NOMO-1 treated with dmso at 0.1 percent for 144 hours (cell line): ENCODE measurements around the gene UBD.
A peak's percentile ranks its signal among the peaks of the same experiment; 100 is the strongest.

Source experiments
- DNase-seq: peaks from one replicate; lab custom pipeline; 2025; ENCODE audit not compliant: unreplicated experiment; lab: John Stamatoyannopoulos, UW

The UBD gene

GRCh38 chr6:29561606-29562181, 2.2 kb upstream of the UBD start:
- DNase-seq, result no peak

DNA sequence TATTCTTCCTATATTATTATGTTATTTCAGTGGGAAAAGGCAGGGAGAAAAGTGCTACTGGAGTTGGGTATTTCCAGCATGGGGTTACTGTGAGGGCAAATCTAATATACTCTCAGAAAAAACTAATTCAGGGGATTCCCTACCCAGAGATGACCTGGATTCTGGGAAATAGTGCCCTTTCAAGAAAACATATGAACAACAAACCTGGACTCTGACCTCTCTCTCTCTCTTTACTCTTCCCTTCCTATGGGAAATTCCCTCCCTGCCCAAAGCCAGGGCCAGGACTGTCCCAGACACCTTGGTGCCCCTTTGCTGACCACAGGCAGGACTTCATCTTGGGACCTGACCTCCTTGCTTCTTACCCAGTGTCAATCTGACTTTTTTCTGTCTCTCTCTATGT, 1.6 kb upstream of the UBD start:
- DNase-seq, result no peak

DNA sequence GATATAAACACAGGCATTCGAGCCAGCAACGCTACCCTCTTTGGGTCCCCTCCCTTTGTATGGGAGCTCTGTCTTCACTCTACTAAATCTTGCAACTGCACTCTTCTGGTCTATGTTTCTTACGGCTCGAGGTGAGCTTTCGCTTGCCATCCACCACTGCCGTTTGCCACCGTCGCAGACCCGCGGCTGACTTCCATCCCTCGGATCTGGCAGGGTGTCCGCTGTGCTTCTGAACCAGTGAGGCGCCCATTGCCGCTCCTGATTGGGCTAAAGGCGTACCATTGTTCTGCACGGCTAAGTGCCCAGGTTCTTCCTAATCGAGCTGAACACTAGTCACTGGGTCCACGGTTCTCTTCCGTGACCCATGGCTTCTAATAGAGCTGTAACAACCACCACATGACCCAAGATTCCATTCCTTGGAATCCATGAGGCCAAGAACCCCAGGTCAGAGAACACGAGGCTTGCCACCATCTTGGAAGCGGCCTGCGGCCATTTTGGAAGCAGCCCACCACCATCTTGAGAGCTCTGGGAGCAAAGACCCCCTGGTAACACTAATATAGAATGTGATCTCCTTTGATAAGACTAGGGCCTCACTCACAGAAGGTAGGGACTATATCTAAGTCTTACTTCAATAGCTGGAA, 973 bp downstream of the UBD start:
- no peak for DNase-seq

- DNase-seq, result no peak
These were observed 2.2 kb downstream of the UBD start for GRCh38 chr6:29557320-29557719.

- DNase-seq, result no peak
These were observed 4.8 kb downstream of the UBD start for GRCh38 chr6:29554764-29555163.

- DNase-seq, result peak; percentile 5
These were observed 6.1 kb downstream of the UBD start for GRCh38 chr6:29553268-29554057.

GRCh38 chr6:29552512-29553051, 7.0 kb downstream of the UBD start:
- peak; percentile 40 for DNase-seq

GRCh38 chr6:29547573-29547972, 12.0 kb downstream of the UBD start:
- no peak for DNase-seq

DNA sequence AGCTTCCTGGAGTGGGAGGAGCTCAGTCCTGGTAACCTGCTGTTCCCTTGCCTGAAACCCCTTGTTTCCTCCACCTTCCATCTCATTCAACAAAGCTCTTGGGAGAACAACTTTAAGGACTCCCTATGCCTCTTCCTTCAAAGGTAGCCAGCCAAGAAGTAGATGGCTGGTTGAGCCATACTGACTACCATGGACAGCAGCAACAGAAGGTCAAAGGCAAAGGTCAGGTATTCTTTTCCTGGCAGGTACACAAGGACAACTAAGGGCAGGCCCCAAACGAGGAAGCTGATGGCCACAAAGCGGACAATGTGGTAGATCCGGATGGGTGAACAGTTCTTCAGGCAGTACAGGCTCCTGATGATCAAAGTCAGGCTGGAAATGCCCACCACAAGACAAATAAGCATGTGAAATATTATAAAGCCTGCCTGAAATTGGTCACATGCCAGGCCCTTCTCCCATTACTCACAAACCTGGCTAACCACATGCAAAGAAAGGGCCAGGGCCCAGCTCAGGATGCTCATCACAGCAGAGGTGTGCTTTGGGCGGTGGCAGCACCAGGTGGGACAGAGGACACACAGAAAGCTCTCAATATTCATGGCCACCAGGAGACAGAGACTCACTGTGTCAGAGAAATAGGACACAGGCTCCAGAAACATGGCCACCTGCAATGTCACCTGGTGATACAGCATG, 21.7 kb downstream of the UBD start:
- DNase-seq, result no peak

GRCh38 chr6:29532320-29532951, 27.1 kb downstream of the UBD start:
- no peak for DNase-seq

GRCh38 chr6:29531668-29532067, 27.9 kb downstream of the UBD start:
- DNase-seq, result no peak

DNA sequence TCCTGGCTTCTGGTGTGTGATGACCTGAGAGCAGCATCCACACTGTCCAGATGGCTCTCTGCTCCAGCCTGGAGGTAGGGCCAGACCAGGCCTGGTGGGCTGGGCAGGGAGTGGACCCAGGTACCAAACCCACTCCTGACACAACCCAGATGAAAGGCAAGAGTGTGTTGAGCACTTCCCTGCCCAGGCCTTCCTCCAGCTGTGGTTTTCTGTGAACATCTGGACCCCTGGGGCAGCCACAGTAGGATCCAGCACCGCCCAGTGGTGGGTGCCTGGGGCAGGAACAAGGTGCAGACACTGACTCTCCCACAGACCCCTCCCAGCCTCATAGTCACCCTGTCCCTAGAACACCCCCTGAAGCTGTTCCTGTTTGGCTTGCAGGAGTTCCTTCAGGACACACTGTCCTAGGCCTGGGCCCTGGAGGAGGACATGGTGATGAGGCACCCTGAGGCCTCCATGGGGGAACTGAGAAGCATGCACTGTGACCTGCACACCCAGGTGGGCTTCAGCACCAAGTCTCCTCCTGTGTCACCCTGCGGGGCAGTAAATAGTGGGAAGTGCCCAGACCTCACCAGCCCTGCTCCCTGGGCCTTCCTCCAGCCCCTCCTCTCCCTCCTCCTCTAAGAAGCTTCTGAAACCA, 28.7 kb downstream of the UBD start:
- DNase-seq, result no peak

DNA sequence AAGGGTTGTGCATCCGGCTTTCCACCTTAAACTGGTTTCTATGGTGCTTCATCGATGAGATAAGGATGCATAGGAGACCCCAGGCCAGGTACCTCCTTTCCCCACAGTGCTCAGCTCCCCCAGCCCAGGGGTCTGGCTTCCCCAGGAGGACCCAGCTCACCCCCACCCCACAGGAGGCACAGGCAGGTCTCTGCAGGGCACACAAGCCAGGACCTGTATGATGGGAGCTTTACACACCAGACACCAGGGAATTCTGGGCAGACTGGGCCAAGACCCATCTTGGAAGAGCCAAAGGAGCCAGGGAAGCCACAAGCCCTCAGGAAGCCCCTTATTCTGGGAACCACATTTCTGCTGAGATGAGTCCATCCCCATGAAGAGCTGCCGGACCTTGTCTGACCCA, 29.6 kb downstream of the UBD start:
- no peak for DNase-seq

- DNase-seq, result no peak
These were observed 30.5 kb downstream of the UBD start for GRCh38 chr6:29528988-29529560.

GRCh38 chr6:29528300-29528931, 31.1 kb downstream of the UBD start:
- no peak for DNase-seq

DNA sequence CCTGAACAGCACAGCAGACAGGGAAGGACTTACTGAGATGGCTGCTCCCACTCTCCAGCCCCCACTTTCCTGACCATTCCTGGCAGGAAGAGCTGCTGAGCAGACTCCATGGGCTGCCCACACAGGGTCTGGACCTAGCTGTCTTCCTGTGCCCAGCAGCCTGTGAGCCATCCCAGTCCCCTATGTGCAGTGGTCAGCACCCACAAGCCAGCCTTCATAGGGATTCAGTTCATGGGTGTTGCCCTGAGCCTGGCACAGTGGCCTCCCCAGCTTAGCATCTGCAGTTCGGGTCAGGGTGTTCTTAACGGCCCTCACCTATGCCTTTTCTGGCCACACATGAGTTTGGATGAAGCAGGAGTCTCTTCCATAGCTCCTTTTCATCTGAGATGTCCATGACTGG, 32.0 kb downstream of the UBD start:
- no peak for DNase-seq

GRCh38 chr6:29527126-29527525, 32.4 kb downstream of the UBD start:
- no peak for DNase-seq

- DNase-seq, result no peak
These were observed 34.3 kb downstream of the UBD start for GRCh38 chr6:29525311-29525639.

DNA sequence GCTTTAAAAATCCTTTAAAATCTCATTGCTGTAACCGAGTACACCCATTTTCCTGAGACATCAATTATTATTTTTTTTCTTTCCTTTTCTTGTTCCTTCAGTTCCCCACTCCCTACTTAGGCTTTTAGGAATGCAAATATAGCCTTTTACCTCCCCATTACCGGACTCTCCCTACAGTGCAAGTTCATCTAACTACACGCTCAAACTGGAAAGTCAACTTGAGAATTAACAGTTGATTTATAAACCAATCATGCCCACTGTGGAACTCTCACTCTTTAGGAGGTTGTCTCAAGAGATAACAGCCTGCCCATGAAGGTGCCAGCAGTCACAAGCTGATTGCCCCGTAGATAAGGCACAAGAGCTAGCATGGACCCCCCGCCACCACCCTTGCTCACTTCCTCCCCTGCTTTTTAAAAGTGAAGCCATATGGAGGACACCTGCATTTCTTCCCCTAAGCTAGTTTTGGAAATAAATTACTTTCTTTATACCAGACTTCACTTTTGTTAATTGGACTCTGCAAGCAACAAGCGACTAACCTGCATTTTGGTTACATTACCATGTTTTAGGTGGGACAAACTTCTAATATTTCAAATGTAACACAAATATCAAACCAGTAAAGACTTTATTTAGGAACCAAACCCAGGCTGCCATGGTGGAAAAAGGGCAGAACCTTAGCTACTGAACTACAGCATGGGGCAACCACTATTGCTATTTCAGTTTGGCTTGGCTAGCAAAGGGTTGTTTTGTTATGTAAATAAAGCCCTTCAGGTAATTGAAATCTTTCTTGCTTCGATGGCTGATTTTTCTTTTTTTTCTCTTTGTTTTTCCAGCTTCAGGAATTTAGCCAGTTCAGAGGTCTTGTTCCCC, 34.9 kb downstream of the UBD start:
- DNase-seq, result no peak
